H9 (cell line): ENCODE results near the gene EMX2. TPM values are rescaled to one million over a fixed set of nuclear protein-coding genes. Genes with fewer than 3 reads are reported as not detected.
A peak's percentile ranks its signal among the peaks of the same experiment; 100 is the strongest.

ENCODE experiments used
- DNase-seq: peaks from one replicate; pipeline ENCODE4 v3.0.0-alpha.2; 2017
- H2AFZ ChIP-seq: one replicate; pipeline ENCODE4 v1.6.1; 2013; ENCODE audit warnings: mild to moderate bottlenecking, low read length, control low read depth, moderate library complexity
- H2AK5ac ChIP-seq: 2 replicates; pipeline ENCODE4 v1.6.1; 2013; ENCODE audit warnings: low read length, control low read depth, mixed read lengths; ENCODE audit not compliant: insufficient read length
- H2BK120ac ChIP-seq: one replicate; pipeline ENCODE4 v1.6.1; 2013; ENCODE audit warnings: low read depth, mild to moderate bottlenecking, low read length, control low read depth, inconsistent platforms; ENCODE audit not compliant: poor library complexity, severe bottlenecking
- H2BK12ac ChIP-seq: 2 replicates; pipeline ENCODE4 v1.6.1; 2013; ENCODE audit warnings: low read length, control low read depth, mixed read lengths, low read depth; ENCODE audit not compliant: insufficient read length
- H2BK15ac ChIP-seq: 2 replicates; pipeline ENCODE4 v1.6.1; 2013; ENCODE audit warnings: low read depth, low read length, control low read depth
- H2BK20ac ChIP-seq: one replicate; pipeline ENCODE4 v1.6.1; 2013; ENCODE audit warnings: low read depth, mild to moderate bottlenecking, low read length, control low read depth, inconsistent platforms; ENCODE audit not compliant: poor library complexity, severe bottlenecking
- H2BK5ac ChIP-seq: 2 replicates; pipeline ENCODE4 v1.6.1; 2013; ENCODE audit warnings: low read length, control low read depth, mixed read lengths; ENCODE audit not compliant: insufficient read length
- H3K14ac ChIP-seq: 2 replicates; pipeline ENCODE4 v1.6.1; 2013; ENCODE audit warnings: low read length, control low read depth; ENCODE audit not compliant: insufficient read depth
- H3K18ac ChIP-seq: 2 replicates; pipeline ENCODE4 v1.6.1; 2013; ENCODE audit warnings: low read depth, mild to moderate bottlenecking, mixed read lengths, low read length, control low read depth; ENCODE audit not compliant: insufficient read length
- H3K23ac ChIP-seq: 2 replicates; pipeline ENCODE4 v1.6.1; 2013; ENCODE audit warnings: low read length, control low read depth, mixed read lengths, low read depth; ENCODE audit not compliant: insufficient read length
- H3K23me2 ChIP-seq: 2 replicates; pipeline ENCODE4 v1.6.1; 2013; ENCODE audit warnings: low read depth, mild to moderate bottlenecking, mixed read lengths, low read length, control low read depth; ENCODE audit not compliant: insufficient read length, poor library complexity, severe bottlenecking
- H3K27ac ChIP-seq: 2 replicates; pipeline ENCODE4 v1.5.1; 2013; ENCODE audit warnings: low read length, control low read depth, mixed read lengths, low read depth; ENCODE audit not compliant: insufficient read length
- H3K27me3 ChIP-seq: 2 replicates; pipeline ENCODE4 v1.6.1; 2013; ENCODE audit warnings: low read length, control low read depth, inconsistent platforms; ENCODE audit not compliant: insufficient read depth
- H3K4ac ChIP-seq: 2 replicates; pipeline ENCODE4 v1.6.1; 2013; ENCODE audit warnings: low read depth, mild to moderate bottlenecking, control low read depth, inconsistent platforms, low read length, moderate library complexity
- H3K4me1 ChIP-seq: 2 replicates; pipeline ENCODE4 v1.6.1; 2013; ENCODE audit warnings: low read length, control low read depth, inconsistent platforms; ENCODE audit not compliant: insufficient read depth
- H3K4me2 ChIP-seq: 2 replicates; pipeline ENCODE4 v1.6.1; 2013; ENCODE audit warnings: low read length, control low read depth, mixed read lengths; ENCODE audit not compliant: insufficient read length, insufficient read depth
- H3K56ac ChIP-seq: 2 replicates; pipeline ENCODE4 v1.6.1; 2013; ENCODE audit warnings: low read depth, mild to moderate bottlenecking, mixed read lengths, low read length, control low read depth; ENCODE audit not compliant: insufficient read length
- H3K79me1 ChIP-seq: 2 replicates; pipeline ENCODE4 v1.6.1; 2013; ENCODE audit warnings: low read depth, mild to moderate bottlenecking, moderate library complexity, low read length, control low read depth, inconsistent platforms; ENCODE audit not compliant: insufficient read depth, poor library complexity, severe bottlenecking
- H3K79me2 ChIP-seq: 2 replicates; pipeline ENCODE4 v1.6.1; 2013; ENCODE audit warnings: low read length, control low read depth, inconsistent platforms; ENCODE audit not compliant: insufficient read depth
- H3K9ac ChIP-seq: 2 replicates; pipeline ENCODE4 v1.6.1; 2013; ENCODE audit warnings: low read length, control low read depth, mixed read lengths; ENCODE audit not compliant: insufficient read length; ENCODE audit errors: extremely low read depth
- H3K9me3 ChIP-seq: one replicate; pipeline ENCODE4 v1.6.1; 2013; ENCODE audit warnings: low read depth, low read length, inconsistent platforms; ENCODE audit not compliant: control insufficient read depth
- H3T11ph ChIP-seq: one replicate; pipeline ENCODE4 v1.6.1; 2013; ENCODE audit warnings: mild to moderate bottlenecking, low read length, control low read depth, inconsistent platforms
- H4K20me1 ChIP-seq: one replicate; pipeline ENCODE4 v1.6.1; 2013; ENCODE audit not compliant: control insufficient read depth, insufficient read length, insufficient read depth
- H4K5ac ChIP-seq: 2 replicates; pipeline ENCODE4 v1.6.1; 2013; ENCODE audit warnings: low read depth, mild to moderate bottlenecking, mixed read lengths, low read length, control low read depth; ENCODE audit not compliant: insufficient read length
- H4K8ac ChIP-seq: replicated peaks from 2 replicates; pipeline ENCODE4 v1.6.1; 2013; ENCODE audit warnings: low read length, control low read depth, mixed read lengths, low read depth; ENCODE audit not compliant: insufficient read length
- H4K91ac ChIP-seq: 2 replicates; pipeline ENCODE4 v1.6.1; 2013; ENCODE audit warnings: low read depth, mild to moderate bottlenecking, moderate library complexity, mixed read lengths, low read length, control low read depth; ENCODE audit not compliant: insufficient read length
- H3K27ac Mint-ChIP-seq, 3 experiments: 2 replicates in 2 of 3; 3 replicates in 1 of 3; pipeline ENCODE4 v1.8.0; 2020 to 2021; ENCODE audit warnings: mixed read lengths in 3 of 3, mild to moderate bottlenecking in 1 of 3, moderate library complexity in 1 of 3
- H3K27me3 Mint-ChIP-seq: 2 replicates; pipeline ENCODE4 v1.8.0; 2021; ENCODE audit warnings: low read depth, mild to moderate bottlenecking, moderate library complexity, mixed read lengths
- H3K36me3 Mint-ChIP-seq, 3 experiments: 2 replicates in 2 of 3; 3 replicates in 1 of 3; pipeline ENCODE4 v1.8.0; 2020 to 2021; ENCODE audit warnings: low read depth in 3 of 3, mixed read lengths in 3 of 3; ENCODE audit not compliant: insufficient read depth in 1 of 3
- H3K4me1 Mint-ChIP-seq, 2 experiments: 2 replicates each; pipeline ENCODE4 v1.8.0; 2020; ENCODE audit warnings: mixed read lengths in 2 of 2
- H3K4me3 Mint-ChIP-seq, 2 experiments: 2 replicates in 1 of 2; 3 replicates in 1 of 2; pipeline ENCODE4 v1.8.0; 2020 to 2021; ENCODE audit warnings: mild to moderate bottlenecking in 2 of 2, mixed read lengths in 2 of 2, moderate library complexity in 1 of 2
- H3K9me3 Mint-ChIP-seq, 2 experiments: 2 replicates in 1 of 2; 3 replicates in 1 of 2; pipeline ENCODE4 v1.8.0; 2020; ENCODE audit warnings: mild to moderate bottlenecking in 2 of 2, mixed read lengths in 2 of 2, moderate library complexity in 1 of 2
- CTCF ChIP-seq: fragments of 200-600 bp; sonication (generic); conservative IDR thresholded peaks from 3 replicates; pipeline ENCODE4 v1.8.0; 2021; ENCODE audit warnings: antibody characterized with exemption, mild to moderate bottlenecking
- WGBS: extraction: QIAGEN DNeasy Blood & Tissue Kit; methylation state at CpG from one replicate; pipeline ENCODE4 v1.1.7; 2013; ENCODE audit warnings: missing lambda C conversion rate, low lambda C conversion rate, mixed read lengths; ENCODE audit not compliant: insufficient read length; ENCODE audit errors: extremely low coverage; 5-methylcytosine and 5-hydroxymethylcytosine counted together
- total RNA-seq: library from RNA; stranded (reverse); gene quantifications from 2 replicates; pipeline ENCODE4 v1.2.1, GENCODE V29; 2021

EMX2 gene
- total RNA-seq, 1 experiment from 2014 or later = not detected

- H2BK5ac ChIP-seq = no peak overlapping the region
- no peak overlapping the region for H3K18ac ChIP-seq
- no peaks in the 10 kb centered on the region for H3K4me1 ChIP-seq
- peak; percentile 55 for DNase-seq
- no peak overlapping the region for H2BK120ac ChIP-seq
- H4K8ac ChIP-seq = no peak overlapping the region
- Mint-ChIP-seq H3K27me3 (peaks cover 99% of the 10 kb centered on the region), H3K27ac (no peak overlapping the region), H3K9me3 (peaks cover 1 to 13% of the 10 kb centered on the region in 2 experiments; a peak in 2 of 5 replicates), H3K4me3 (peak overlapping the region in 1 of 2 experiments; percentile 69; a peak in 4 of 5 replicates), H3K4me1 (peaks cover 29 to 61% of the 10 kb centered on the region in 2 experiments), H3K36me3 (no peaks in the 10 kb centered on the region; a peak in 1 of 7 replicates)
- H4K91ac ChIP-seq = no peak overlapping the region
- TF ChIP-seq CTCF = no peak
- H2BK12ac ChIP-seq = no peak overlapping the region
- peaks cover 89% of the 10 kb centered on the region for H3K27me3 ChIP-seq
- H3T11ph ChIP-seq = no peak overlapping the region
- no peak overlapping the region for H3K4ac ChIP-seq
- H4K20me1 ChIP-seq = no peaks in the 10 kb centered on the region
- H4K5ac ChIP-seq = no peak overlapping the region
- H2BK15ac ChIP-seq = no peak overlapping the region
- H2AFZ ChIP-seq = no peak overlapping the region
- no peak overlapping the region for H3K14ac ChIP-seq
- H3K79me1 ChIP-seq = no peaks in the 10 kb centered on the region
- H3K23me2 ChIP-seq = peaks cover 8% of the 10 kb centered on the region
- no peaks in the 10 kb centered on the region for H3K79me2 ChIP-seq
- no peak overlapping the region for H2BK20ac ChIP-seq
- peak overlapping the region; percentile 30 for H3K4me2 ChIP-seq
- H2AK5ac ChIP-seq = no peak overlapping the region
- no peak overlapping the region for H3K27ac ChIP-seq
- H3K9ac ChIP-seq = no peak overlapping the region
- WGBS = no CpG with 5 or more reads among the region's 67 CpGs
- H3K56ac ChIP-seq = no peak overlapping the region
- no peaks in the 10 kb centered on the region for H3K9me3 ChIP-seq
- H3K23ac ChIP-seq = no peak overlapping the region
Measured at GRCh38 chr10:117545141-117546019, 2.8 kb downstream of the EMX2 start.
